Epithelial cell of proximal tubule (primary cell): ENCODE data around the gene MCC. TPM values are rescaled to one million over a fixed set of nuclear protein-coding genes. Genes with fewer than 3 reads are reported as not detected.

Experiments used
- DNase-seq: peaks from one replicate; pipeline ENCODE4 v3.0.0-alpha.2; 2011; ENCODE audit warnings: low read depth
- H3K4me3 ChIP-seq: 2 replicates; pipeline ENCODE4 v1.5.1; 2011; ENCODE audit warnings: low read depth, mild to moderate bottlenecking, low read length
- total RNA-seq: library from RNA; depleted of rRNA; stranded (reverse); fragments of >200 nt; gene quantifications from 2 replicates; pipeline ENCODE4 v1.2.3, GENCODE V29; 2015
- TF ChIP-seq, protein P1 (sequence below): conservative IDR thresholded peaks from 2 replicates; pipeline ENCODE4 v1.5.1; 2012; ENCODE audit warnings: low read depth, mild to moderate bottlenecking, low read length

MCC gene
- total RNA-seq, 1 donor from 2014 or later, result 6.3 TPM

DNA sequence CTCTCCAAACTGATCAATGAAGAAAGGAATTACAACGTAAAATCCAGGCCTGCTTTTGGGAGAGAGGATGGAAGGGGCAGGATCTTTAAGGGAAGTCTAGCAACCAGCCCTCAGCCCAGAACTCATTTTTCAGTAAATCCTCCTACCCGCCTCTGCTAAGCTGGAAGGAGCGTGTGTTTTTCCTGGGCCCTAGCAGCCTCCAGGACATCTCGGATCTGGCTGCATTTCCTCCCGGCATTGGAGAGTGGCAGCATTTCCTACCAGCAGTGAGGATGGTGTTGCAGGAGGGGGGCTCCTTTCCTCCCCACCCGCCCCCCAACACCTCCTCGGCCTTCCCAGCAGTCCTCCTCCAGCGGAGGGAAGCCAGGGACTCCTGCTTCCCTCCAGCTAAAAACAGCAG is 457.1 kb downstream of the MCC start:
- H3K4me3 ChIP-seq, result no peak overlapping the region
- TF ChIP-seq, protein P1, sequence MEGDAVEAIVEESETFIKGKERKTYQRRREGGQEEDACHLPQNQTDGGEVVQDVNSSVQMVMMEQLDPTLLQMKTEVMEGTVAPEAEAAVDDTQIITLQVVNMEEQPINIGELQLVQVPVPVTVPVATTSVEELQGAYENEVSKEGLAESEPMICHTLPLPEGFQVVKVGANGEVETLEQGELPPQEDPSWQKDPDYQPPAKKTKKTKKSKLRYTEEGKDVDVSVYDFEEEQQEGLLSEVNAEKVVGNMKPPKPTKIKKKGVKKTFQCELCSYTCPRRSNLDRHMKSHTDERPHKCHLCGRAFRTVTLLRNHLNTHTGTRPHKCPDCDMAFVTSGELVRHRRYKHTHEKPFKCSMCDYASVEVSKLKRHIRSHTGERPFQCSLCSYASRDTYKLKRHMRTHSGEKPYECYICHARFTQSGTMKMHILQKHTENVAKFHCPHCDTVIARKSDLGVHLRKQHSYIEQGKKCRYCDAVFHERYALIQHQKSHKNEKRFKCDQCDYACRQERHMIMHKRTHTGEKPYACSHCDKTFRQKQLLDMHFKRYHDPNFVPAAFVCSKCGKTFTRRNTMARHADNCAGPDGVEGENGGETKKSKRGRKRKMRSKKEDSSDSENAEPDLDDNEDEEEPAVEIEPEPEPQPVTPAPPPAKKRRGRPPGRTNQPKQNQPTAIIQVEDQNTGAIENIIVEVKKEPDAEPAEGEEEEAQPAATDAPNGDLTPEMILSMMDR, result no peak
- no peak for DNase-seq

DNA sequence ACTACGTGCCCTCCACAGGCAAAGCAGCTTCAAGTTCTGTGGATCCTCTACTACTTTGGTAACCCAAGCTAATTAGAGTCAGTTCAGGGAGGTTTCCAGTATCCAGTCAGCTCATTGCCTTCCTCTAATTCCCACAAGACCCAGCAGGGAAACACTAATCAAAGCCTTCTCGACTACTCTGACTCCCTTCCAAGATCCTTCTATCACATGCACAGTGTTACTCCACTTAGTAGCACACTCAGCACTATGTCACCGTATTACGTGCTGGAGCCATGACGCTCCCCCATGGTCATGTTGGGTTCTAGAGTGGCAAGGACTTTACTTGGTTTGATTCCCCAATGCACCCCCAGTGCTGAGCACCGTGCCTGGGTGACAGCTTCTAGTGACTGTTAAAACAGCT is 458.6 kb downstream of the MCC start:
- DNase-seq, result no peak
- TF ChIP-seq, protein P1, result no peak

DNA sequence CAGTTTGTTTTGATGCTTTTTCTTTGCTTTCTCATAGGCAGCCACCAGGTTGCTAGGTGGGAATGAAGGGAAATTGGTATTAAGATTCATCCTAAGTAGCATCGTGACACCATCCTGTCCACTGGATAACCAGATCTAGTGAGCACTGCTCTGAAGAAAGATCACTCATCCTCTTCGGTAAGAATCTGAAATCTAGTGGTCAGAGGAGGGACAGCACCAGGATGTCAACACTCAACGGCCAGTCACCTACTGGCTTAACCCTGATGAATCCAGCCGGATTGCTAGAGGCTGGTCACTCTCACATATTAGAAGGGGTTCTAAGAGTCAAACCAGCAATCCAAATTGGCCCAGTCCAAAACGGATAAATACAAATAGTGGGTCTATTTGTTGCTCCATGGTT is 460.8 kb downstream of the MCC start:
- H3K4me3 ChIP-seq, result no peak overlapping the region
- TF ChIP-seq, protein P1, result no peak

More for the DNA sequence above, 458.6 kb downstream of the MCC start:
- H3K4me3 ChIP-seq, result no peak overlapping the region

DNA sequence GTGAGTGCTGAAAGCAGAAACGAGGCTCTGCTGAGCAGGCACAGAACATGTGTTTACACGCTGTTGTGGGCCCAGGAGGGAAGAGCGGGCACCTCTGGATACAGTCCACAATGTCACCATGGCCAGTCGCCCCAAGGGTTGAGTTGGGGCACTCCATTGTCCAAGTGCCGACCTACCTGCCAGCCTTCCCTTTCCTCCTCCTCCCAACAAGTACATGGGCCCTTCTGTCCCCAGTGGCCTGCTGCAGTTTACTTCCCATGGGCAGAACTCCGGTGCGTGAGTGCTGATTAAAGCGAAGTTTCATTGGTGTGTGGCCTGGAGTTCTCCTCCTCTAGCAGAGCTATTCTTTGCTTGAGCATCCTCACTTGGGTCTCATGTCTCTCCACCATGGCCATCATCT is 461.2 kb downstream of the MCC start:
- TF ChIP-seq, protein P1, result no peak
- no peak overlapping the region for H3K4me3 ChIP-seq
- no peak for DNase-seq

More for the DNA sequence above, 460.8 kb downstream of the MCC start:
- no peak for DNase-seq

DNA sequence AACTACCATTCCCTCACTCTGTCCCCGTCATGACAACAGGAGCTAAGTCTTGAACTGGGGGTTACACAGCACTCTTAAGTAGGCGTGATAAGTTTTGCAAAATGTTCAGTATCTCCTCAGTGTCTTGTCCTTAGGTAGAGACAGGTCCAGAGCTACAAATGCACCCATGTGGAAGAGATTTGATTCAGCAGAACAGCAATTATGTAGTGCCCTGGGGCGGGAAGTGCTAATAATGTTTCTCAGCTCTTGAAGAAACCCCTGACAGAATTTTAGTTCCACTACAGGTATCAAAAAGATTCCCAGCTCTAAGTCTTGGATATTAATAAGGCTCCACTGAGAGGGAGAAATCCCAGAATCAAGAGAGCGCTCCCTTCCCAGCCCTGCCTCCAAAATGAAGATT is 462.0 kb downstream of the MCC start:
- no peak overlapping the region for H3K4me3 ChIP-seq
- no peak for DNase-seq
- TF ChIP-seq, protein P1, result no peak

DNA sequence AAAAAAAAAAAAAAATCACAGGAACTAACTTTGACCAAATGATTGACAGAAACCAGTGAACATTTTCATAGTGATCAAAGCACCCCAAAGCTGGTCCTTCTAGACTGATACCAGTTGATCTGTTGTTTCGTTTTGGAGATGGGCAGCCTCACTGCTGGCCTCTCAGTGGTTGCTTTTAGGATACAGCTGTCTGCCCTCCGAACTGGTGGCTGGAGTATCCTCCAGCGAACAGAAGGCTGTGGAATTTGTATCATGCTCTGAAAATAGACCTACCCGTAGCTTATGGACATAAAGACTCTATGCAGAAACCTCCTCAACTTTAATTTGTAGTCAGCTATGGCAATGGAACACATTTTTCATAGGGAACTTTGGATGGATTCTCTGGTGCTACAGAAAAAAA is 462.7 kb downstream of the MCC start:
- no peak for DNase-seq
- H3K4me3 ChIP-seq, result no peak overlapping the region
- TF ChIP-seq, protein P1, result no peak

DNA sequence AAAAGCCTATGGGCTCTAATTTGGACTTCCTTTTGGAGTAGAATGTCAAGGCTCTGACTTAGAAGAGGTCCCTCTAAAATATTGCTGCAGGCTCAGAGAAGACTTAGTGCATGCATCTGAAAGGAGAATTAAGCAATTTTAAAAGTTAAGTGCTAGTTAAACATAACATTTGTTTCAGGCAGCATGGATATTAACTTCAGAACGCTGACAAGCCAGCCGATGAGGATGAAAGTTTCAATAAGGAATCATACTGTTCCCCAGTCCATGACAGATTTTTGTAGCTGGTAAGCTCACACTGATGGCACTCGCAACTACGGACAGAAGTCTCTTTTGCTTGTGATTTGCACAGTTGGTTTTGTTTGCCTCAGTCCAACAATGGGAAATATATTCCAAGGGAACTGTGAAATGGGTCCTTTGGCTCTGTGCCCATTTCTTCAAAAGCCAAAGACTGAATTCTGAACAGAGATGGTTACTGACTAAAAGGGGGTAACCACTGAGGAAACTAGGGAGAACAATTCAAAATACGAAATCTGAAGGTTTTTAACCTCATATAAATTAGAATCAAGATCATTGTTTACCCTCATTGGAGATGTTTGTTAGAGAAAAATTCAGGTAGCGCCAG is 464.1 kb downstream of the MCC start:
- TF ChIP-seq, protein P1, result no peak
- no peak overlapping the region for H3K4me3 ChIP-seq
- no peak for DNase-seq
